ENCODE results near the gene FBXL15.
"Not testable (repeated sequence)": the region's sequence is repeated elsewhere in the genome, so short reads cannot be mapped to it uniquely, and the experiment has no call there.

Gene FBXL15

DNA sequence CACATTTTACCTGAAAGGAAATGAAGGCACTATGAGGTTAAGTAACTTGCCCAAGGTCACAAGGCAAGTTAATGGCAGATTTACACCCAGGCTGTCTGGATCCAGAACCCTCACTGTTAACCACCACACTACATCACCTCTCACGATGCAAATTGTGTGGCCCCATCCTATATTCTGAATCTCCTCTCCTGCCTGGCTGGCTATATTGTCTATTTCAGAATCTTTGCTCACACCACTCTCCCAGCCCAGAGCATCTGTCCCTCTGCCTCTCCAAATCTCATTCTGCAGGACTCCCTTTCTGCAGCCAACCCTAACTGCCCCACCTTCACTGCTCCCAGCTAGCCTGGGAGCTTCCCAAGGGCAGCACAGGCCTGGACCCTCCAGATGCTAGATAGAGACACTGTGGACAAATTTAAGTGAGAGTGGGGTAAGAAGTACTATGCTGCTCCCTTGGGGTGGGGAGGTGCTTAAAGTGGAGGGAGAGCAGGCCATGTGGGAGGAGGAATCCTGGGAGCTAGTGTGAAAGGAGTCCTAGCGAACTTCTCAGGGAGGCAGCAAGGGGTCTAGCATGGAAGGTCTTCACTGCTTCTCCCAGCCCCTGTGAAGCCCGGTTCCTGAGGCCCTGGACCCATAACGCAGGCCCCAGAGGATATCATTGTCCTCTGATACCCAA, 11.0 kb downstream of the FBXL15 start:
- DNase-seq: no peak

DNA sequence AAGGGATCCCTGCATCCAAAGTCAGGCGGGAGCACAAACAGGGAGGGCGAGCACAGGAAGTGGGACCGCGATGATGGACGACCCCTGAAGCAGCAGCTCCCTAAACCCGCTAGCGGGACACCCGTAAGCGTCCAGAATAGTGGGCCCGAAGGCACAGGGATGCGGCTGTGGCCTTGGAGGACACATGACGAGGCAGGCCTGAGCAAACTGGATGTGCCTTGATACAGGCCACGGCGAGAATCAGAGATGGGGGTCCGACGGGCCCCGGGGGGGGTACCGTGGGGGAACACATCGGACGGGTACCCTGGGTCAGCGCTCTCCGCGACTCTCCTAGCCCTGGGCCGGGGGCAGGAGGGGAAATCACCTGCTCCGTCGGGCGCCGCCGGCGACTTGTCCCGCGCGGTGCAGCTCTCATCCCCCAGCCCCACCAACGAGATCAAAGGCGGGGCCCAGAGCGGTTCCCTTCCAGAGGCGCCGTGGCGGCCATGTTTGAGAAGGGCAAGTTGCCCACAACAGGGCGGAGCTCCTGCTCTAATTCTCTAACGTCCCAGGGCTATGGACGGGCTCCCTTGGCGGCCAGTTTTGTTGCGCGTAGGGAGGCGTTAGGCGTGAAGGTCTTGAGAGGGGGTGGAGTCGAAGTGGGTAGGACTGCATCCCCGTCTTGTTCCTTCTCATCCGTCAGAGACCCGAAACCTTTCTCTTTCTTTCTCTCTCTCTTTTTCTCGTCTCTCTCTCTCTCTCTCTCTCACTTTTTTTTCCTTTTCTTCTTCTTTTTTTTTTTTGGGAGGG, 11.7 kb downstream of the FBXL15 start, which contains the start of gene CUEDC2:
Gene CUEDC2 (minus strand): TSS at position 413 of the 789 bp plus-strand sequence. CDS start 7,386 bp downstream, outside the sequence.
- peak; percentile 93 for DNase-seq

DNA sequence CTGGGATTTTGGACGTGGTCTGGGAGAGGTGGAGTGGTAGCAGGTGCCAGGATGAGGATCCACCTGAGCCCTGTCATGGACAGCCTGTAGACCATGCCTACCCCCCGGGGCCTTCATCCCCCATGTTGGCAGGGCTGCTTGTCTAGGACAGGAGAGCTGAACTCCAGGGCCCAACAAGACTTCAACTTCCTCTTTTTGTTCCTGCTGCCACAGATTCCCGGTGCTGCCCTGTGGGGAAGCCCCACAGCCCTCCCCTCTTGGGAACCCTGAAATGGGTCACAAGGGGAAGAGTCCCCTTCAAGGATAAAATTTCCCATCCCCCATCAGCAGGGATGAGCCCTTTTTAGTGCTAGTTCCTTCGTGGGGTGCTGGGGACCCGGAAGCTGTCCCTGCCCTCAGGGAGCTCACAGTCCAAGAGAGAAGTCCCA, 13.0 kb downstream of the FBXL15 start:
- DNase-seq: no peak

DNA sequence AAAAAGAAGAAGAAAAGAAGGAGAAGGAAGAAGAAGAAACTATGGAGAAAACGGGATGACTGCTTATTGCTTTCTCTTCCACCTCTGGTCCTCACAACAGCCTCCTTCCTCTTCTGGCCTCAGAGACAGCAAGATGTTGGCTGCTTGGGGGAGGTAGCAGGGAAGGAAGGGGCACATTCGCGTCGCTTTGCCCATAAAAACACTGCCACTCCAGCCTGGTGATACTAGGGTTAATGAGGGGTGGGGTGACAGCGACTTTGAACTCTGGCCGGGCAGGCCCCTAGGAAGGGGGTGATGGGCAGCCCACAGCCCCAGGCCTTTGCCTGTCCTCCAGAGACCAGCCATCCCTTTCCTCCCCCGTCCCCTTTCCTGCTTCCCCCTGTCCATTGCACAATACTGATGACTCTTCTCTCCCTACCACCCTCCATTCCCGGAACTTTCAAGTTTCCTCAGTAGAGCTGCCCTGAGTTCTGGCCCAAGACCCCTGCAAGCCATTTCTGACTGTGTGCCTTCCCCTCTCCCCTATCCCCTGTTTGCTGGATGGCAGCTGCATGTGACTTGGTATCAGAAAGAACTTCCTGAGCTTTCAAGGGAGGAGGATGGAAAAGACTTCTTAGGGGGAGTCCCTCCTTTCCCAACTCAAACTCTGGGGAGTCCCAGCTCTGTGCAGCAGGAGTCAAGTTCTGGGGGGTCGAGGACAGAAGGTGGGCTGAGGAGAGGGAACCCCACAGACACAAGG, 13.9 kb downstream of the FBXL15 start:
- no peak for DNase-seq

DNA sequence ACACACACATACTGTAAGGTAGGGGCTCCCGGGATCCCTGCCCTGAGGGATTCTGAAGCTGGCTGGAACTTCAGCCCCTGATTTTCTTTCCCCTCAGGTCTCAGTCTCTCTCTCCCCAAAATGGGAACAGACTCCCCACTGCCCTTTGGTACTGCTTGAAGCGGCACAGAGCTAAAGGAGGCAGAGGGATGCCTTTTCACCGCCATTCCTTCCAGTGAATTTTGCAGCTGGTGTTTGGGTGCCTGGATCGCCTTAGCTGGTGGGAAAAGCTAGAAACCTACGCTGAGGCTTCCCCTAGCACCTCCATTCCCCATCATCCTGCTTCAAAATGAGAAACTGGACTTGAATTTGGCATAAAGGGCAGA, 14.5 kb downstream of the FBXL15 start:
- no peak for DNase-seq

DNA sequence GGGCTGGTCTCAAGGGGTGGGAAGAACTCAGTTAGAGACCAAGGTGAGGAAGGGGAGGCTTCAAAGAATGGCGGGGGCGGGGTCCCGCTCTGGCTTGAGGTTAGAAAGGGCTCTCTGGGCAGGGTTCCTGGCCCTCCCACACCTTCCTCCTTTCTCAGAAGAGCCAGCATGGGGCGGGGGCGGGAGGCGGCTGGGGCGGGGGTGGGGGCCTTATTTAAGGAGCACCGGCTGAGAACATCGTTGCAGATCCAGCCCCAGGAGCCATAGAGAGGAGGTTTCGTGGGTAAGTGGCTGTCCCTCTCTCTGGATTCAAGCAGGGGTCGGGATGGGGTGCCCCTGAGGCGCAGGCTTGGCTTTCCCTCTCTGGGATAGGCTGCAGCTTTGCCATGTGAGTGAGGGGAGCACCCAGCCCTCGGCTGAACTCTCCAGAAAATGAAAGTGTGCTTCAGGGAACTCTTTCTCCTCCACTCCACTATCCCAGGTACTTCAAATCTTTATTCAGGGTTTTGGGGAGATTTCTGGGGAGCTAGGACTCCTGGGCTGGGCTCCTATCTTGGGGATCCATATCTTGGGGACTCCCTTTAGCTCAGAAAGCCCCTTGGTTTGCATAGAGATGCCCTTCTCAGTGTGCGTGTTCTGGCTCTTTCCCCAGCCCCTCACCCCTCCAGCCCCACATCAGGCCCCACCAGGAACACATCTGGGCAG, 15.0 kb downstream of the FBXL15 start:
- DNase-seq: no peak

DNA sequence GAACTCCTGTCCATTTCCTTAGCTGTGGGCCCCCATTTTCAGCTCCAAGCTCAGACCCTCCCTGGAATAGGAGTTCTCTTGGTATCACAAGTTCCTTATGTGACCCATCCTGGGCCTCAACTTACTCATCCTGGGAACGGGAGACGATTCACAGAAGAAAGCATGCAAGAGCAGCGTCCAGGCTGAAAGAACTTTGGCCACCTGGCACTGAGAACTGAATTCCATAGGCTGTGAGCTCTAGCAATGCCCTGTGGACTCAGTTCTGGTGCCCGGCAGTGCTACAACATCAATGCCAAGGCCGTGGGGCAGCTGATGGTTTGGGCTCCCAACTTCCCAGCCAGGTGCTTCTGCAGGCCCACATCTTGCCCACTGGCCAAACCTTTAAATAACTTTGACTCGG, 15.7 kb downstream of the FBXL15 start:
- DNase-seq: no peak

DNA sequence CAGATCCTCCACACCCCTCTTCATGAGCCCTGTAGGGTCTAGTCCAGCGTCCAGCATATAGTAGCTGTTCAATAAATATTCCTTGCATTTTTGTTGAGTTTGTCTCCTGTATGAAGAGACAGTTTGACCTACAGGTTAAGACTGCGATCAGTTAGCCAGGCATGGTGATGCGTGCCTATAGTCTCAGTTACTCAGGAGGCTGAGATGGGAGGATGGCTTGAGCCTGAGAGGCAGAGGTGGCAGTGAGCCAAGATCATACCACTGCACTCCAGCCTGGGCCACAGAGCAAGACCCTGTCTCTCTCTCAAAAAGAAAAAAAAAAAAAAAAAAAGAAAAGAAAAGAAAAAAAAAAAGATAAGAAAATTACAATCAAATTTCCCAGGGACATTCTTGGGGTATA, 16.9 kb downstream of the FBXL15 start:
- DNase-seq: no peak

DNA sequence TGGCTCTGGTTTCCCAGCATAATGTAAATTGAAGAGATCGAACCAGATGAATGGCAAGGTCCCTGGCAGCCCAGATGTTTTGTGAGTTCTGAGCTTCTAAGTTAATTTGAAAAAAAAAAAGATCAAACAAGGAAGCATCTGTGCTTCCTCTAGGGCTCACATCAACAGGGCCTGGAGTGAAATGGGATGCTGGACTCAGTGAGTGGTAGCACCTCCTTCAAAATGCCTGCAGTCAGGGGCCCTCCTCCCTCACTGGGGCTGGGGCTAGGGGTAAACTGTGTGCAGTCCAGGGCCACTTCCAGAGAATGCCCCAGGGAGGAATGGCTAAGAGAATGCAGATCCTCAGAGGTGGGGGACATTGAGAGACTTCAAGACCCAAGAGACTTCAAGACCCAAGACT, 17.7 kb downstream of the FBXL15 start:
- DNase-seq: no peak

DNA sequence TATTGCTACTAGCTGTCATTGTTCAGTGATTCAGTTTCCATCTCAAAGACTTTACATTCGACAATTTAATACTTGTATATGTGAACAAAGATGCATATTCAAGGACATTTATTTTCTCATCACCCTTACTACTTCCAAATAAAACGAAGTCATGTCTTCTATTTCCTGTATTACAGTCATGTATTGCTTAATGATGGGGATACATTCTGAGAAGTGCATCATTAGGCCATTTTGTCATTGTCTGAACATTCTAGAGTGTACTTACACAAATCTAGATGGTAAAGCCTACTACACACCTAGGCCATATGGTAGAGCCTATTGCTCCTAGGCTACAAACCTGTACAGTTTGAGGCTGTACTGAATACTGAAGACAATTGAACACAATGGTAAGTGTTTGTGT, 24.2 kb downstream of the FBXL15 start:
- no peak for DNase-seq

DNA sequence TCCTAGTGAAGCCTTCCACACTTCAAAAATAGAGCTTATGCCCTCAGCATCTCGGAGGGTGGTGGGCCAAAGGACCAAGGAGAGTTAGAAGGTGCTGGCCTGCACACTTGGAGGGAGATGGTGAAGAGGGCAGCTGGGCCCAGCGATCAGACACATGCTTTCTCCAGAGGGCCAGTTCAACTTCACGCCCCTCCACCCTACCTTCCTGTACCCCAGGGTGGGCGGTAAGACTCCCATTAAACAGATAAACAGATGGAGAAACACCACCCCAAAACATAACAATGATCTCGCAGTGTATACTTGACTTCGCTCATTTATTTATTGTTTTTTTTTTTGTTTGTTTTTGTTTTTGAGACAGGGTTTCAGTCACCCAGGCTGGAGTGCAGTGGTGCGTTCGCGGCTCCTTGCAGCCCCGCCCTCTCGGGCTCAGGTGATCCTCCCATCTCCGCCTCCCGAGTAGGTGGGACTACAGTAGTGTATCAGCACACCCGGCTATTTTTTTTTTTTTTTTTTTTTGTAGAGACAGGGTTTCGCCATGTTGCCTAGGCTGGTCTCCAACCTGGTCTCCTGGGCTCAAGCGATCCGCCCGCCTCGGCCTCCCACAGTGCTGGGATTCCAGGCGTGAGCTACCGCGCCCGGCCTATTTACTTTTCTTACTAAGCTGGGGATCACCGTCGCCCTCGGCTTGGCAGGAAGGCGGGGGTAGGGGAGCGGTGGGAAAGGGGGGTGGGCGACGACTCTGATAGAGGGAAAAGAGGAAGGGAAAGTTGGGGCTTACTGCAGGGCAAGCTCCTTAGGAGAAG, 28.9 kb downstream of the FBXL15 start:
- peak; percentile 78 for DNase-seq

DNA sequence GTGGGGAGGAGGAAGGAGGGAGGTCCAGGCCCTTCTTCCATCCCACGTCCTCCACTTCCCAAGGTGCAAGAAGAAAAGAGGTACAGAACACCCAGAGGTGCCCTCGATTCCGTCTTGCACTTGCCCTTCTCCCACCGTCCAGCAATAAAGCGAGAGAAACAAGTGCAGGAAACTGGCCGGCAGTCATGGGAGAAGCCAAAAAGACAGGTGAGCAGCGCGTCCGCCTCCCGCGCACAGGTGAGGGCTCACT, 29.4 kb downstream of the FBXL15 start:
- DNase-seq: no peak

DNA sequence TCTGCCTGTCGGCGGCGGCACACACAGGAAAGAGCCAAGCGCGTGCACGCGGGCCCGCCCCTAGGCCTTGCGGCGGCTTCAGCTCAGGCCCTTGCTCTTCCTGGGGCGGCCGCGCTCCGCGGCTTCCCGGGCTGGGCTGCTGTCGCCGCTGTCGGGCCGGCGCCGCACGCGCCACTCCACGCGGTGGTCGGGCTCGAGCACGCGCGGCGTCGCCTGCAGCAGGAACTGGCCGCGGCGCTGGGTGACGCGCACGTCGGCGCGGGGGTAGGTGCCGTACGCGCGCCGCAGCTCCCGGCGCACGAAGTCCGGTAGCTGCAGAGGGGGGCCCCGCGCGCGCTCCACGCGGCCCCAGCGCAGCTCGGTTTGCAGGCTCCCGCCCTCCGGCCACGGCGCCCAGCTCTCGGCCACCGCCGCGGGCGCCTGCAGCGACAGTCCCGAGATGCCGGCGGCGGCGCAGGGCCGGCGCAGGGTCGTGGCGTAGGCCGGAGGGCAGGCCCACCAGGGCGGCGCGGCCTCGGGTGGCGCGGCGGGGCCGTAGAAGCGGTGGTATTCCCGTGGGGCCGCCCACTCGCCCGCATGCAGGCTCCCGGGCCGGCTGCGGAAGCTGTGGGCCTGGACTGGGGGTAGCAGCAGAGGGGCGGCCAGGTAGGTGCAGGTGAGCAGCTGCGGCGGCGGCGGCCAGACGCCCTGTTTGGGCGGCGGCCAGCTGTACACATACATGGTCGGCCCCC, 29.9 kb downstream of the FBXL15 start:
- DNase-seq: peak; percentile 81

DNA sequence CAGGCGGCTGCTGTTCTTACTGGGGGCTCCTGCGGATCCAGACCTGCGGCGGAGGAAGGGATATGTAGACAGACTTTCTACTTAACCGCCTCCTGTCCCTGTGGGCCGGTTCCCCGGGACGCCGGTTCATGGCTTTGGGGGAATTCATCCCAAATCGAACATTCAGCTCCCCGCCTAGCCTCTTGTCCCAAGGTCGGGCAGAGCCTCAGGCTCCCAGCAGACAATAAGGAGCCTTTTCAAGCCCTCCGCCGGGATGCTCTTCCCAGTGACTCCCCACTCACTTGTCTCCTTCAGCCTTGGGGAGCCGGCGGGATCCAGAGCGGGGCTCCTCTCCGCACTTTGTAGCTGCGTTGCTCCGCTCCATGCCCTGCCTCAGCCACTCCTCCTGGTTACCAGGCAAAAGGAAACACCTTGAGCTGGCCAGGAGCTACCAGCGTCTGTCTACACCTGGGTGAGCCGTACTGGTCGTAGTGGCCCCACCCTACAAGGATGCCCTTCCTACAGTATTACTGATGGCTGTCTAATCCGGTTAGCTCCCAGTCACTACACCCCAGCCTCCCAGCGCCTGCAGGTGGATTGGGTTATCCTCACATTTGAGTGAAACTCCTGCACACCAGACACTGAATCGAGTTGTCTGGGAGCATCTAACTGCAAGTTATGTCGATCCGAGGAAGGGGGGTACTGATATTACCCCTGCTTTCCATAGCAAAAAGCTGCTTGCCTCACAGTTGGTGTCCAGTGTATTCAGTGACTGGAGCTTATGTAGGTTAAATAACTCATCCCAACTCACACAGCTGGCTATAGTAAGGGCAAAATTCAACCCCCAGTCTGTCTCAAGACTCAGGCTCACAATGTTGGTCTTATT, 30.7 kb downstream of the FBXL15 start, which contains the start of gene C10orf95:
Gene C10orf95 (minus strand): TSS at position 439 of the 865 bp plus-strand sequence. CDS start 450 bp downstream, outside the sequence.
- no peak for DNase-seq

DNA sequence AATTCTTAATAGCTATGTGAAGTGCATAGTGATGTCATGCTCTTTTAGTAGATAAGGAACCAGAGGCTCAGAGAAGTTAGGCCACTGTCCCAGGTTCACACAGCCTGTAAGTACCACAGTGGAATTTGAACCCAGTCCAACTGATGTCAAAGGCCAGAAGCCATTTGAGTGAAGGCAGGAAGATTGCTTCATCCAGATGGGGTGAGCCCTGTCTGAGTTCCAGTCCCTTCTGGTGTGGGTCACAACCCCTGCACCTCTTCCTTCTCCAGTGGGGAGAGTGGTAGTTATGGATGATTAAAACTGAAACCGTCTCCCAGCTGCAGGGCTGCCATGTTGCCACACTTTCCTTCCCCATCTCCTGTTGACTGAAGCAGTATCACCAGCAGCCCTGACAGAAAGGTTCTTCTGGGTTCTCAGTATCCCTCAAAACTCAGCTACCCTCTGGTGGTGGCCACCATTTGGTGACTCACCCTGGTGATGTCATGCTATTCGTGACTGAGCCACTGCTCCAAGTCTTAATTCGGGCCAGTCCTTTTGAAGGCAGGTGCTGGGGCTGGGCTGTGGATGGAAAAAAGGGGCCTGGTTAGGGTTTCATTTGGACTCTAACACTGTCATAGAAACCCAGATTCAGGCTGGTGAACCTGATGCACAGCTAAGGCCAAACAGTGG, 32.2 kb downstream of the FBXL15 start:
- no peak for DNase-seq

DNA sequence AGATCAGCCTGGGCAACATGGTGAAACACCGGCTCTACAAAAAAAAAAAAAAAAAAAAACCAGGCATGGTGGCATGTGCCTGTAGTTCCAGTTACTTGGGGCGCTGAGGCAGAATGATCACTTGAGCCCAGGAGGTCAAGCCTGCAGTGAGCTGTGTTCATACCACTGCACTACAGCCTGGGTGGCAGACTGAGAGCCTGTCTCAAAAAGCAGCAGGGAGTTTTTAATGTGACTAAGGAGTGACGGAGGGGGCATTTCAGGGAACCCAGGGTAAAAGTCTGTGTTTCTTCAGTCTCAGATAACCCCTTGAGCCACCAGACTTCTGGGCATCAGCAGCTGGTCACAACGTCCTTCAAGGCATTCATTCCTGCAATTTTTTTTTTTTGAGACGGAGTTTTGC, 32.9 kb downstream of the FBXL15 start:
- DNase-seq: no peak

DNA sequence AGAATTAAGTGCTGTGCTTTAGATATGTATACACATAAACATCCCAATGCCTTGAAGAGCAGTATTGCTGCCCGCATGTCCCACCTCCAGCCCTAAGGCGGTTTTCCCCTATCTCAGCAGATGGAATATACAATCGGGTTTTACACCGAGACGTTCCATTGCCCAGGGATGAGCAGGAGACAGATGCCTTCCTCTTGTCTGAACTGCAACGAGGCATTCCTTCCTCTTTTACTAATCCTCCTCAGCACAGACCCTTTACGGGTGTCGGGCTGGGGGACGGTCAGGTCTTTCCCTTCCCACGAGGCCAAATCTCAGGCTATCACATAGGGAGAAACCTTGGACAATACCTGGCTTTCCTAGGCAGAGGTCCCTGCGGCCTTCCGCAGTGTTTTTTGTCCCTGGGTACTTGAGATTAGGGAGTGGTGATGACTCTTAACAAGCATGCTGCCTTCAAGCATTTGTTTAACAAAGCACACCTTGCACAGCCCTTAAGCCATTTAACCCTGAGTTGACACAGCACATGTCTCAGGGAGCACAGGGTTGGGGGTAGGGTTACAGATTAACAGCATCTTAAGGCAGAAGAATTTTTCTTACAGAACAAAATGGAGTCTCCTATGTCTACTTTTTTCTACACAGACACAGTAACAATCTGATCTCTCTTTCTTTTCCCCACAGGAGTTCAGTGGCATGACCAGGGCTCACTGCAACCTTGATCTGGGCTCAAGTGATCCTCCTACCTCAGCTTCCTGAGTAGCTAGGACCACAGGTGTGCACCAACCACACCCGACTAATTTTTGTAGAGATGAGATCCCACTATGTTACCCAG, 34.2 kb downstream of the FBXL15 start:
- not testable (repeated sequence) for DNase-seq

DNA sequence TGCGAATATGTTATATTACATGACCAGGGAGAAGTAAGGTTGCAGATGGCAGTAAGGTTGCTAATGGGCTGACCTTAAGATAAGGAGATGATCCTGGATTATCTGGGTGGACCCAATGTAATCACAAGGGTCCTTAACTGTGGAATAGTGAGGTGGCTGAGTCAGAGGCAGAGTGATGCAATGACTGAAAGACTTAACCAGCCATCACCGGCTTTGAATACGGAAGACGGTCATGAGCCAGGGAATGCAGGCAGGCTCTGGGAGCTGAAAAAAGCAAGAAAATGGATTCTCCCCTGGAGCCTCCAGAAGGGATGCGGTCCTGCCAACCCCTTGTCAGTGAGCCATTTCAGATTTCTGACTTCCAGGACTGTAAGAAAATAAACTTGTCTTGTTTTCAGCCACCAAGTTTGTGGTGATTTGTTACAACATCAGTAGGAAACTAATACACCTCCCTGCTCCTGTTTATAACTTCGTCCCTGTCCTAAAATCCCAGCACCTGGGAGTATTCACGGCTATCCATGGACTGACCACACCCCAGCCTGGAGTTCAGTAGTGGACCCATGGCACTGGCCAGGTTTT, 35.3 kb downstream of the FBXL15 start:
- no peak for DNase-seq

All from effector CD4-positive, alpha-beta T cell (primary cell).